Anterior cingulate cortex (tissue), 58 donors: Measurements from ENCODE around the gene LAX1.
"Not testable (repeated sequence)": the region's sequence is repeated elsewhere in the genome, so short reads cannot be mapped to it uniquely, and the experiment has no call there.

Experiments
- DNase-seq, 58 donors: peaks; one replicate each; lab custom pipeline; 2025; lab: John Stamatoyannopoulos, UW

The LAX1 gene, protein sequence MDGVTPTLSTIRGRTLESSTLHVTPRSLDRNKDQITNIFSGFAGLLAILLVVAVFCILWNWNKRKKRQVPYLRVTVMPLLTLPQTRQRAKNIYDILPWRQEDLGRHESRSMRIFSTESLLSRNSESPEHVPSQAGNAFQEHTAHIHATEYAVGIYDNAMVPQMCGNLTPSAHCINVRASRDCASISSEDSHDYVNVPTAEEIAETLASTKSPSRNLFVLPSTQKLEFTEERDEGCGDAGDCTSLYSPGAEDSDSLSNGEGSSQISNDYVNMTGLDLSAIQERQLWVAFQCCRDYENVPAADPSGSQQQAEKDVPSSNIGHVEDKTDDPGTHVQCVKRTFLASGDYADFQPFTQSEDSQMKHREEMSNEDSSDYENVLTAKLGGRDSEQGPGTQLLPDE

DNA sequence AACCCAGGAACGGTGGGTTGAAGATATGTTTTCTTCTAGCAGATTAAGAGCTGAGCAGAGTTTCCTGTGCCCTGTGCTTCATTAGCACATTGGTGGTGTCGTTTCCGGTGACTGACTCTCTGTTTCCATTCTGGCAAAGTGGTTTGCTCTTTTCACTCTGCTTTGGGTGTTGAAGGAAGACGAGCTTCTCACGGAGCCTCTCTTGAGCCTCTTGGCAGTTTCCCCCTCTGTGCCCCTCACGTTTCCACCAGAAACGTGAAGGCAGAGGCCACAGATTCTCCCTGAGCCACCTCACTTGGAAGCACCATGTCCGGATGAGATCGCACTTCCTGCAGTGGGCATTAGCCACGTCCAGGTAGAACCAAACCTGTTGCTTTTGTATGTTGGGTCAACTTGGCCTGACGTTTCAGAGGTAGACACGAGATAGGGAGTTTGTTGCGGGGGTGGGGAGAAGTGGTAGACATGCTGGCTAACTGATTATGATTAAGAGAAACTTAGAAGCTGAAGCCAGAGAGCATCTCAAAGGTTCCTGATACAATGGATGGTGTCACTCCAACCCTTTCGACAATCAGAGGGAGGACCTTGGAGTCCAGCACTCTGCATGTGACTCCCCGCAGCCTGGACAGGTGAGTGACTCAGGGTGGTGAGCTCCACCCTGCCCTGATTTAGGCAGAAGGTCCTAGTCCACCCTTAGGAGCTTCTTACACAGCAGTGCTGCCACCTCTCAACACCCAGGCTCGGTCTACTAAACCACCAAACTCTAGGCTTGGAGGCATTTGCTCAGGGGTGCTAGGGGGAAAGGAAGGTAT is at the start of gene LAX1:
Gene LAX1, plus strand, starts transcription at position 155 of the 809 bp plus-strand sequence. Its CDS starts 383 bp downstream, at position 538.
- DNase-seq: no peak

DNA sequence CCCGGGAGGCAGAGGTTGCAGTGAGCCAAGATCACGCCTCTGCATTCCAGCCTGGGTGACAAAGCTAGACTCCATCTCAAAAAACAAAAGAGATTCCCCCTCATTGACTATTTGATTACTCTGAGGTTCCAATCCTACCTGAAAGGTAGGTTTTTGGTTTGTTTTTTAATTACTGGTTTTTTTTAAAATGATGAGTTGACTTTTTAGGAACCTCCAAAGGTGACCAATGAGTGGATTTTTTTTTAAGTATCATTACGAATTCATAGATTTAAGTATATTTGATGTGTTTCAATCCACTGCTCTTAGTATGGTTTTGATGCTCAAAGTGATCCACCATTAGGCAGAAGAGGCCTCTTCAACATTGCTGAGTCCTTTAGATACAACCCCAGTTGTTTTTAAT is 47.9 kb upstream of the LAX1 start:
- DNase-seq: no peak

DNA sequence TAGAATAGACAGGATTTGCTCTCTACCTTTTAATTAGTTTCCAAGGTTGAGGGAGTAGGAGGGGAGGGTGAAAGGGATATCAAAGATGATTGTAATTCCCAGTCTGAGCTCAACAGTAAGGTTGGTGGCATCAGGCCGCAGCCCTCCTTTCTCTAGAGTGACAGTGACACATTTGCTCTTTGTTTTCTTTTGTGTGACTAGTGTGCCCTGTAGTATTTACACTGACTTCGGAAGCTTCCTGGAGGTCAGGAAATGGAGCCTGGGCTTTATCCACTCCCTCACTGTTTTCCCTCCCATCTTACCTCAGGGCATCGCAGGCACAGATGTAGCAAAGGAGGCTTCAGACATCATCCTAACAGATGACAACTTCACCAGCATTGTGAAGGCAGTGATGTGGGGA is 44.7 kb upstream of the LAX1 start:
- DNase-seq: no peak

DNA sequence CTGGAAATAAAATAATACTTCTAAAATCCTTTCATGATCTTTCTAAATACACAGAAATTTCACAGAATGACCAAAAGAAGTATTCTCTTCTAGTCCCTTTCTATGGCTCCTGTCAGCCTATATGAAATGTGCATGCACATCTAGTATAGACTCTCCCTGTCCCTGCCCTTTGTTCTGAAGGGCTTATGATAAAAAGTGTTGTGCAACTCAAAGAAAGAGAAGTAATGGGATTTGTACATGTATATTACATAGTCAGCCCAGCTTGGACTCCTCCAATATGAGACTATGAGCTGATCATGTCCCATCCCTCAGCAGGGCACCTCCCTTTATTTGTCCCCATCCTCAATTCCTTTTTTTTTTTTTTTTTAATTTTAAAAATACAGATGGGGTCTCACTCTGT is 42.1 kb upstream of the LAX1 start:
- no peak for DNase-seq

DNA sequence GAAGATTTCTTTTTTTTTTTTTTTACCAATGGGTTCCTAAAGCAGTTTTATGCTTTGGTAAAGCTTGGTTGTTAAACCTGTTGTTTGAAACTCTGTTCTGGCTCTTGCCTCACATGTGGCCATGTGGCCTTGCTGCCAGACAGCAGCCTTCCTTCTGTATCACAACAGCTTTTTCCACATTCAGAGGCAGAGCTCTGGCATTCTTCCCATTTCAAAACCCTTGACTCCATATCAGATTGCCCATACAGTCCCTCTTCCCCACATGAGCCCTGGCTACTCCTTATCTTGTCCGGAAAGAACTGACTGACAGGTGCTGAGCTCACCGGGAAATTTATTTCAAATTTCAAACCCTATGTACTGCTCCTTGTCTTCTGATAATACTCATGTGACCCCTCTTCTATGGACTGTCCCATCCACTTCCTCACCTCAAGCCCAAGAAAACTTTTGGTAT is 38.5 kb upstream of the LAX1 start:
- no peak for DNase-seq

DNA sequence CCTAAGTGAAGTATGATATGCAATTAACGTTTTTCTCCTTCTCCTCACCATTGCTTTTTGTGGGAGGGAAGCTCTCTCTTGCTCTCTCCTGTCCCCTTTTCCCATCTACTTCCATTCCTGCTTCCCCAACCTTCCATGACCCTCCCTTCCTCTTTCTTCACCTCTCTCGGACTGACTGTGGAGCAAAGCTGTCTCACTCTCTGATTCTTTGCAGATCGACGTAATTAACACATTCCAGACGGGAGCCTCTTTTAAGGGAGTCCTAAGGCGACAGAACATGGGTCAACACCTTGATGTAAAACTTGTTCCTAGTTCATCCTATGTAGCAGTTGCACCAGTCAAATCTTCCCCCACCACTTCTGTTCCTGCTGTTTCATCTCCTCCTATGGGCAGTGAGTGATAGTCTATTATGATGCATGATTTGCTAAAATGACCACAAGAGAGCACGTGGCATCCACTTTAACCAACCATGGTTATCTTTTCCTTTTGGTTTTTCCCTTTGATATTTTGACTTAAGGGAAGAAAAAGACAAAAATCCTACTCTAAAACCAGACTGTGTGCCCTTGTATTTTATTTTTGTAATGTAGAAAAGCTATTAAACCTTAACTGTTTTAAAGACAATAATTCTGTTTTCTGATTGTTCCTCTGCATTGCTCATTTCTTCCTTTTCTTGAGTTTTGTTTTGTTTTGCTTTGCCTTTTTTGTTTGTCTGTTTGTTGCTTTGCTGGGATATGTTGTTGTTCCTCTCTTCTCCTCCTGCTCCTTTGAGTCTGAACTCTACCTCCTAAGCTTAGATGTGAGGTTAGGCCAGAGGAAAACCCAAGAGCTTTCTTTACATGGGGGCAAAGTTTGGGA is 31.7 kb upstream of the LAX1 start:
- no peak for DNase-seq

DNA sequence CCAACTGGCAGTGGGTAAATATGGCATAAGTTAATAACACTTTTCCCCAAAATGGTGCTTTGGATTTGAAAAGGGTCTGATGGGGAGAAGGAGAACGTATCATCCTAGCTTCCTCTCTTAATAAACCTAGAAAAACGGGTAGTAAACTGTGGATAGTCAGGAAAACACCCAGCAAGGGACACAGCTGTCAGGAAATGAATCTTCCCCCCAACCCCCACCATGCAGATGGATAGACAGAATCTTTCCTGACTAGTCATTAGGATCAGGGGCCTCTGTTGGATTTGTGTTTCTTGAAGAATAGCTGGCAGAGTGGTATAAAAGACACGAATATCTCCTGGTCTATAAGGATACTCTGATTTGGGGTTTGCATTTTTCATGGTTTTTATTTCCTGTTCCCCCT is 22.5 kb upstream of the LAX1 start:
- DNase-seq: no peak

DNA sequence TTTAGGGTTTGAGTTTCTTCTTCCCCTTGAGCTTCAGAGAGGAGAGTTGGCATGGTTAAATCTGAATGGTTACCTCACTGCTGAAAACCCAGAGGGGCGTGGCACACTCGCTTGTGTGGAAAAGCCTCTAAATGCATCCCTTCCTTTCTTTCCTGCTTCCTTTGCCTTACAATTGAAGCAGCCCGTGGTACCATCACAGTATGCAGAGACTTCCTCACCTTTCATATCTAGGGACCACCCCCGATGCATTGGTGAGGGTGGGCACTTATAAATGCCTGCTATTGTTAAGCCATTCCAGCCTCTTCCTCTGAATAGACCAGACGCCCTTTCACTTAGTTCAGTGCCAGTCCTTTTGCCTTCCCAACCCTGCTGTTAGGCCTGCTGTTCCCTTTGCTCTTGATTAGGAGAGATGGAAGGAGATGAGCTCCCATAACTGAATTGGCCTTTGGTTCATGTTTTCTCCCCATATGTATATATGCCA is 21.9 kb upstream of the LAX1 start:
- DNase-seq: peak in 1 of 58 donors; percentile 3

DNA sequence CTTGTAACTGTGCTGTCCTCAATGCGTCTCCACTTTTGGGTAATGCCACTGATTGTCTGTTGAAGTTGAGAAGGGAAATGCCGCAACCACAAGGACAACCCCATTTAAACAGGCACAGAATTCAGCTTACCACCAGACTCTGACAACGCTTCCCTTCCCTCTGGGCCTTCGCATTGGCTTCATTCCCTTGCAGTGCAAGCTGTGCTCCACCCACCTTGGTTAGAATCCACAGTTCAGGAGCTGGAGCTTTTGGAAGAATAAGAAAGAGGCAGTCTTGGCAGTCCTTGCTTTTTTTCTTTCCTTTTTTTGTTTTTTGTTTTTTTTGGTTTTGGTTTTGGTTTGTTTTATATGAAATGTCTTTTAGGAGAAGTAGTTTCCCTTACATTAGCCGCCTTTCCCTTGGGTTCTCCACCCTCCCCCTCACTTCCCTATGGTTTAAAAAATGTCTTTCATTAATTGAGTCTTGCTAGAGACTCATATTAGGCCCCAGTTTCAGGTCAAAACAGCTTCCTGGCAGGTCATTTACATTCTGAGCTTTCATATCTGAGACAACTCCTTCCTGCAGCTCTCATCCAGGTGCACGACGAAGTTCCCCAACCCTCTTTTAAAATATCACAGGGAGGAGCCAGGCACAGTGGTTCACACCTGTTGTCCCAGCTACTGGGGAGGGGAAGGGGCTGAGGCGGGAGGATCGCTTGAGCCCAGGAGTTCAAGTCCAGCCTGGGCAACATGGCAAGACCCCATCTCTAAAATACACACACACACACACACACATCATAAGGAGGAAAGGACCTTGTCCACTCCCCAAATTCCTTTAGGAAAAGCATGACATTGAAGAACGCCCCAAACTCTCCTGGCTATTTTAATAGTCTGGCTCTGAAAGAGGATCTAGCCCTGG is 20.7 kb upstream of the LAX1 start:
- peak in 53 of 58 donors; percentile 2 to 86 (median 48) for DNase-seq

DNA sequence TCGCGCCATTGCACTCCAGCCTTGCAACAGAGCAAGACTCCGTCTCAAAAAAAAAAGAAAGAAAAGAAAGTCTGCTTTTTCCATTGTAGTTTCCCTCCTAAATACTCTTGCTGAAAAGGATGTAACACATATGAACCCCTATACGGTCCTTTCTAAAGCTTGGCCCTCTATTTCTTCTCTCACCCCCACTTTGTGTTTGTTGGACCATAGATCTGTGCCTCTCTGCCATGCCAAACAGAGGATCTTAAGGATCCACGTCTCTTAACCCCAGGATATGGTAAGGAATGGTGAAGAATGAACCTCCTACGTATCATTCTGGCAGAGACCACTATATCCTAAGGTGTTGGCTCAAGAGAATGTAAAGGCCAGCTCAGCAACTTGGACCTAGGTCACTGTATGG is 18.7 kb upstream of the LAX1 start:
- no peak for DNase-seq

DNA sequence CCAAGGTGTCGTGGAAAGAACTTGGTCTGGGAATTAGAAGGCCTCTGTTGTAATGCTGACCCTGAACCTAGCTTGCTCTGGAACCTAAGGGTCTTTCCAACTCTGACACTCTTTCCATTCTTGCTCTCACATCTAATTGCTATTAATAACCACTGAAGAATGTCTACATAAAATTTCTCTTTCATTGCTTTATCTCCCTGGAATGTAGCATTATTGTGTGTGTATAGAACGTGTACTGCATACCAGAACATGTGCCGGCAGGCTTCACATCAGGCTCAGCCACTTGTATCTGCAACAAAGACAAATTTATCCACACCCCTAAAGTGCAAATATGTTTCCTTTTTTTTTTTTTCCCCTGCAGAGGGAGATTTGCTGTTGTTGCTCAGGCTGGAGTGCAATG is 13.9 kb upstream of the LAX1 start:
- no peak for DNase-seq

DNA sequence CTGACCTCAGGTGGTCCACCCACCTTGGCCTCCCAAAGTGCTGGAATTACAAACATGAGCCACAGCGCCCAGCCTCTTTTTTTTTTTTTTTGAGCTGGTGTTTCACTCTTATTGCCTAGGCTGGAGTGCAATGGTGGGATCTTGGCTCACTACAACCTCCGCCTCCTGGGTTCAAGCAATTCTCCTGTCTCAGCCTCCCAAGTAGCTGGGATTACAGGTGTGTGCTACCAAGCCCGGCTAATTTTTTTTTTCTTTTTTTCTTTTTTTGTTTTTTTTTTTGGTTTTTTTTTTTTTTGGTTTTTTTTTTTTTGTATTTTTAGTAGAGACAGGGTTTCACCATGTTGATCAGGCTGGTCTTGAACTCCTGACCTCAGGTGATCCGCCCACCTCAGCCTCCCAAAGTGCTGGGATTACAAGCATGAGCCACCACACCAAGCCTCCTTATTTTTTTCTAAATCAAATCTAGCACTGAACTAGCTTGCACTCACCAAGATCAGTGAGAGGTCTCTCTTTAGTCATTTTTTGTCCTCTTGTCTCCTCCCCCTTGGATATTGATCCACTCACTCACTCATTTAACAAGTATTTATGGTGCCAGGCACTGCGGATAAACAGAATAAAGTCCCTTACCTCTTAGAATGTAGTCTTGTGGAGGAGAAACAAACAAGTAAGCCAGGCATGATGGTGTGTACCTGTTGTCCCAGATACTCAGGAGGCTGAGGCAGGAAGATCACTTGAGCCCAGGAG is 13.2 kb upstream of the LAX1 start:
- DNase-seq: not testable (repeated sequence)

DNA sequence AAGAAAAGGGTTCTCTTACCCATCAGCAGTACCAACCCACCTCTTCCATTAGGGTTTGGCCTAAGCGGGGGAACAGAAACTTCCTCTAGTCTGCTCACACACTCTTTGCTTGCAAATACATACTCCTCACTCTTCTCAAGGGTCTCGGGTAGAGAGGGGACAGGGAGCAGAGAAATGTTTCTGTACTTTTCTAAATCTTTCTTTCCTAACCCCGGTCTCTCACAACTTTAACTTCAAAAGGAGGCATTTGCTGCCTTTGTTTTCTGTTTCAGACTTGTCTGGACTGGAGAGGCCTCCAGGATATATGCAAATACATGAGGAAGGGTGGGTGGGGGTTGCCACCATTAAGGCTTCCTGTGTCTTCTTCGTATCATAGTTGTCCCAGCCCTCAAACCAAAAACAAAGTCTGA is 10.5 kb upstream of the LAX1 start:
- DNase-seq: no peak

DNA sequence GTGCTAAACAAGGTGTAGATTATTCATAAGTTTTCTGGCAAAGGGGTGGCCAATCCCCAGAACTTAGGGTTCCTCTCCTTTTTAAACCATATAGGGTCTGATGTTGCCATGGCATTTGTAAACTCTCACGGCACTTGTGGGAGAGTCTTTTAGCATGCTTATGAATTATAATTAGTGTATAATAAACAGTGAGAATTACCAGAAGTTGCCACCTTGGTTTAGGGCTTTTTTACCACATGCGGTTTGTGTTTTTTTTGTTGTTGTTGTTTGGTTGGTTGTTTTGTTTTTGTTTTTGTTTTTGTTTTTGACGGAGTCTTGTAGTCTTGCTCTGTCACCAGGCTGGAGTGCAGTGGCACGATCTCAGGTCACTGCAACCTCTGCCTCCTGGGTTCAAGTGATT is 8.9 kb upstream of the LAX1 start:
- DNase-seq: no peak

DNA sequence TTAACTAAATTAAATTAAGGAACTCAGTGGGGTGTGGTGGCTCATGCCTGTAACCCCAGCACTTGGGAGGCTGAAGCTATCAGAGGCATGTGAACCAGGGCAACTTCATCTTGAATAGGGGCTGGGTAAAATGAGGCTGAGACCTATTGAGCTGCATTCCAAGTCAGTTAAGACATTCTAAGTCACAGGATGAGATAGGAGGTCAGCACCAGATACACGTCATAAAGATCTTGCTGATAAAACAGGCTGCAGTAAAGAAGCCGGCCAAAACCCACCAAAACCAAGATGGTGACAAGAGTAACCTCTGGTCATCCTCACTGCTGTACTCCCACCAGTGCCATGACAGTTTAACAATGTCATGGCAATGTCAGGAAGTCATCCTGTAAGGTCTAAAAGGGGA is 6.2 kb upstream of the LAX1 start:
- DNase-seq: not testable (repeated sequence)

DNA sequence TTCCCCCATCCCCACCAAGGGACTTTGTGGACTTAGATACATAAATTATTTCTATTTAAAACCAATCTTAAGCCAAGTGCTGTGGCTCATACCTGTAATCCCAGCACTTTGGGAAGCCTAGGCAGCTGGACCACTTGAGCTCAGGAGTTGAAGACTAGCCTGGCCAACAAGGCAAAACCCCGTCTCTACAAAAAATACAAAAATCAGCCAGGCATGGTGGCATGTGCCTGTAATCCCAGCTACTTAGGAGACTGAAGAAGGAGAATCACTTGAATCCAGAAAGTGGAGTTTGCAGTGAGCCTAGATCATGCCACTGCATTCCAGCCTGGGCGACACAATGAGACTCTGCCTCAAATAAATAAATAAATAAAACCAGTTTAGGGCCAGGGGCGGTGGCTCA is 4.5 kb upstream of the LAX1 start:
- DNase-seq: no peak

DNA sequence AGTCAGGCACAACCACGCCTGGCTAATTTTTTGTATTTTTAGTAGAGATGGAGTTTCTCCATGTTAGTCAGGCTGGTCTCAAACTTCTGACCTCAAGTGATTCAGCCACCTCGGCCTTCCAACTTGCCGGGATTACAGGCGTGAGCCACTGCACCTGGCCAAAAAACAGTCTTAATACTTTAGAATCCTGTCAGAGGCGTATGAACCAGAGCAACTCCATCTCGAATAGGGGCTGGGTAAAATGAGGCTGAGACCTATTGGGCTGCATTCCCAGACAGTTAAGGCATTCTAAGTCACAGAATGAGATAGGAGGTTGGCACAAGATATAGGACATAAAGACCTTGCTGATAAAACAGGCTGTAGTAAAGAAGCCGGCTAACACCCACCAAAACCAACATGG is 3.0 kb upstream of the LAX1 start:
- not testable (repeated sequence) for DNase-seq

DNA sequence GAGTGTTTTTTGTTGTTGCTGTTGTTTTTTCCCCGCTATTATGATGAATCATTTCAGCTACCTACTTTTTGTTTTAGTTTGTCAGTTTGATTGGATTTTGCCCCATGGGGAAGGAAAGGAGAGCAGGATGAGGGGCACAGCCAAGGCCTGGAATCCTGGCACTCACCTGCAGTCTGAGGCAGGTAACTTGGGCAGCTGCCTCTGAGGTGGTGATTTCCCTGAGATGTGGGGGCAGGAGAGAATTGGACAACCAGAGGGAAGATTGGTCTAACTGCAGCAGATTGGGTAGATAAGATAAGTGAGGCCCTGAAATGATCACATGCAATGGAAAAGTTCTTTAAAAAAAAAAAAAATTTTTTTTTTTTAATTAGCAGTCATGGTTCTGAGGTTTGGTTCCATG is 1.5 kb upstream of the LAX1 start:
- no peak for DNase-seq
